Measurements from ENCODE around the gene SHISA7. TPM values are rescaled to one million over a fixed set of nuclear protein-coding genes. Genes with fewer than 3 reads are reported as not detected.
A peak's percentile ranks its signal among the peaks of the same experiment; 100 is the strongest.

Gene SHISA7
- total and polyA plus RNA-seq, 2 experiments from 2014 or later = not detected

DNA sequence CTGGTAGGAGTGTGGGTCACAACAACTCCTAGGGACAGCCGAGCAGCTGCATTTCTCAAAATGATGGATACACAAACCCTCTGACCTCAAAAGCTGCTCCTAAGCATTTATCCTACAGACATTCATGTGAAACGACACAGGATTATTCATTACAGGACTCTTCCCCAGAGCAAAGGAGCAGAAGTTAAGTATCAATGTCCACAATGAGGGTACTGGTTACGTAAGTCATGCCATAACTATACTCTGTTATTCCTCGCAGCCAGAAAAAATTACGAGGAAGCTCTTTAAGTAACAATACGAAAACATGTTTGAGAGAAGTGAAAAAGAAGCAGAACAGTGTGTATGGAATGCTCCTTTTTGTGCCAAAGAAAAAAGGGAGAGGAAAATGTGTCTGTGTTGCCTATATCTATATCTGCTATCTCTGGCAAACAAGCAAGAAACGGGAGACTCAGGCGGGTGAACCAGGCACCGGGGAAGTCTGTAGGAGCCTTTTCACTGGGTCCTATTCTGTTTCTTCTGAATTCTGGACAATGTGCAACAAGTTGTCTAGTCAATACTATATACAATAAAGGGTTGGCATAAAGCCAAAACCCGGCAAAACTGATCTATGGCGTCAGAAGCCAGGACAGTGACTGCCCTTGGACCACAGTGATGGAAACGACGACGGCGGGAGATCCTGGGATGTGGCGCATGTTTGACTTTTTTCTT lies 17.0 kb upstream of the SHISA7 start:
- in situ Hi-C loops (cut with MboI) = no loop called here

DNA sequence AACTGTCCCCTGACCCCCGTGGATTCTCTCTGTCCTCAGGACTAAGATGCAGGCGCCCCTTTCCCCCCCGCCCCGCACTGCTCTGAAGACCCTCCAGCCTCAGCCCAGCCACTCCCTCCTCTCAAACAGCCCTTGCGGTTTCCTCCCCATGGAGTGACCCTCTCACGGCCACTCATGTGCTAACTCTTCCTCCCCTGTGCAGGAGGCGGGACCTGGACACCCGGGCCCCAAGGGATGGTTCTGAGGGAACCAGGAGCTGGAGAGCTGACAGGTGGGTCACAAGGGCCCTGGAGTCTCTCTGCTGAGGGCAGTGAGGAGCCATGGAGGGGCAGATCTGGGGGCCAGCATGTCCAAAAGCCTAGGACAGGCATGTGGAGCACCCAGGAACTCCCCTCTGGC lies 16.4 kb upstream of the SHISA7 start:
- Histone ChIP-seq H3K4me1 (ENCODE audit: insufficient read depth) (peaks cover 8% of the 10 kb centered on the region; the same call in 1 of the 2 replicates), H3K9me3 (ENCODE audit: low read depth) (no peaks in the 10 kb centered on the region), H3F3A (ENCODE audit: insufficient read depth) (peaks cover 11% of the 10 kb centered on the region; the same call in 1 of the 2 replicates), H3K79me2 (ENCODE audit: insufficient read depth) (no peaks in the 10 kb centered on the region), H3K27ac (no peak overlapping the region), H3K4me2 (ENCODE audit: unreplicated experiment) (no peak overlapping the region), H3K36me3 (ENCODE audit: low read depth) (no peaks in the 10 kb centered on the region), H3K9me2 (ENCODE audit: insufficient read depth) (no peaks in the 10 kb centered on the region), H3K27me3 (replicated peaks; ENCODE audit: insufficient read depth) (no peaks in the 10 kb centered on the region), H3K4me3 (no peak overlapping the region), H3K9ac (no peak overlapping the region), H2AFZ (no peak overlapping the region), H4K20me1 (ENCODE audit: insufficient read depth) (no peaks in the 10 kb centered on the region)
- no peak for DNase-seq
- TF ChIP-seq EZH2phosphoT487 (IDR thresholded peaks at IDR 0.05; ENCODE audit: insufficient read depth, low read depth) (no peak), EZH2 (IDR thresholded peaks at IDR 0.05; ENCODE audit: insufficient read depth, poor library complexity, severe bottlenecking) (no peak)
- in situ Hi-C loops (cut with MboI) = no loop called here
- 52 to 53% methylated on average over 5 to 8 of the region's 8 CpGs for WGBS, 2 experiments (ENCODE audit: low coverage in 1 of 2, low lambda C conversion rate in 2 of 2, missing lambda C conversion rate in 2 of 2)

More for the DNA sequence above, 17.0 kb upstream of the SHISA7 start:
- Histone ChIP-seq H3K9me2 (ENCODE audit: insufficient read depth) (no peaks in the 10 kb centered on the region), H3K9ac (peak overlapping the region; percentile 96), H4K20me1 (ENCODE audit: insufficient read depth) (no peaks in the 10 kb centered on the region), H3K4me3 (peak overlapping the region; percentile 89), H2AFZ (peak overlapping the region; percentile 72), H3K27ac (peak overlapping the region; percentile 51), H3K4me1 (ENCODE audit: insufficient read depth) (peaks cover 8% of the 10 kb centered on the region; the same call in 1 of the 2 replicates), H3K9me3 (ENCODE audit: low read depth) (no peaks in the 10 kb centered on the region), H3F3A (ENCODE audit: insufficient read depth) (peaks cover 11% of the 10 kb centered on the region; the same call in 1 of the 2 replicates), H3K4me2 (ENCODE audit: unreplicated experiment) (peak overlapping the region; percentile 92), H3K36me3 (ENCODE audit: low read depth) (no peaks in the 10 kb centered on the region), H3K27me3 (replicated peaks; ENCODE audit: insufficient read depth) (no peaks in the 10 kb centered on the region), H3K79me2 (ENCODE audit: insufficient read depth) (no peaks in the 10 kb centered on the region)
- peak; percentile 50 for DNase-seq
- 35 to 36% methylated on average over 16 of the region's 16 CpGs for WGBS, 2 experiments (ENCODE audit: low coverage in 1 of 2, low lambda C conversion rate in 2 of 2, missing lambda C conversion rate in 2 of 2)
- TF ChIP-seq EZH2phosphoT487 (IDR thresholded peaks at IDR 0.05; ENCODE audit: insufficient read depth, low read depth) (no peak), EZH2 (IDR thresholded peaks at IDR 0.05; ENCODE audit: insufficient read depth, poor library complexity, severe bottlenecking) (no peak)

- Histone ChIP-seq H2AFZ (no peak overlapping the region), H3K4me3 (no peak overlapping the region), H3K27me3 (replicated peaks; ENCODE audit: insufficient read depth) (no peaks in the 10 kb centered on the region), H3K9ac (no peak overlapping the region), H3K9me3 (ENCODE audit: low read depth) (no peaks in the 10 kb centered on the region), H3K36me3 (ENCODE audit: low read depth) (no peaks in the 10 kb centered on the region), H3K4me1 (ENCODE audit: insufficient read depth) (peaks cover 8% of the 10 kb centered on the region; the same call in 1 of the 2 replicates), H4K20me1 (ENCODE audit: insufficient read depth) (no peaks in the 10 kb centered on the region; the same call in 1 of the 2 replicates), H3K79me2 (ENCODE audit: insufficient read depth) (no peaks in the 10 kb centered on the region), H3K9me2 (ENCODE audit: insufficient read depth) (no peaks in the 10 kb centered on the region), H3K4me2 (ENCODE audit: unreplicated experiment) (no peak overlapping the region), H3K27ac (no peak overlapping the region), H3F3A (ENCODE audit: insufficient read depth) (peaks cover 11% of the 10 kb centered on the region; the same call in 1 of the 2 replicates)
- in situ Hi-C loops (cut with MboI) = no loop called here
- DNase-seq = no peak
- 73 to 76% methylated on average over 16 of the region's 16 CpGs for WGBS, 2 experiments (ENCODE audit: low coverage in 1 of 2, low lambda C conversion rate in 2 of 2, missing lambda C conversion rate in 2 of 2)
- TF ChIP-seq EZH2 (IDR thresholded peaks at IDR 0.05; ENCODE audit: insufficient read depth, poor library complexity, severe bottlenecking) (no peak), EZH2phosphoT487 (IDR thresholded peaks at IDR 0.05; ENCODE audit: insufficient read depth, low read depth) (no peak)
These were observed 14.8 kb upstream of the SHISA7 start for GRCh38 chr19:55457683-55458457.

GRCh38 chr19:55456347-55456746 lies 13.2 kb upstream of the SHISA7 start:
- Histone ChIP-seq H3K4me3 (no peak overlapping the region), H4K20me1 (ENCODE audit: insufficient read depth) (no peaks in the 10 kb centered on the region; the same call in 1 of the 2 replicates), H3K79me2 (ENCODE audit: insufficient read depth) (no peaks in the 10 kb centered on the region), H3K4me1 (ENCODE audit: insufficient read depth) (peaks cover 8% of the 10 kb centered on the region; the same call in 1 of the 2 replicates), H3K4me2 (ENCODE audit: unreplicated experiment) (no peak overlapping the region), H3K9me3 (ENCODE audit: low read depth) (no peaks in the 10 kb centered on the region), H2AFZ (no peak overlapping the region), H3K9me2 (ENCODE audit: insufficient read depth) (no peaks in the 10 kb centered on the region), H3F3A (ENCODE audit: insufficient read depth) (peaks cover 11% of the 10 kb centered on the region; the same call in 1 of the 2 replicates), H3K36me3 (ENCODE audit: low read depth) (no peaks in the 10 kb centered on the region), H3K9ac (no peak overlapping the region), H3K27ac (no peak overlapping the region), H3K27me3 (replicated peaks; ENCODE audit: insufficient read depth) (peaks cover 12% of the 10 kb centered on the region)
- no peak for TF ChIP-seq EZH2 (IDR thresholded peaks at IDR 0.05; ENCODE audit: insufficient read depth, poor library complexity, severe bottlenecking)
- no peak for TF ChIP-seq EZH2phosphoT487 (IDR thresholded peaks at IDR 0.05; ENCODE audit: insufficient read depth, low read depth)
- in situ Hi-C loops (cut with MboI) = no loop called here
- 85 to 88% methylated on average over 13 to 14 of the region's 14 CpGs for WGBS, 2 experiments (ENCODE audit: low coverage in 1 of 2, low lambda C conversion rate in 2 of 2, missing lambda C conversion rate in 2 of 2)
- no peak for DNase-seq
